Esophagus muscularis mucosa (tissue), 4 donors: ENCODE data around the gene ARL16. TPM values are rescaled to one million over a fixed set of nuclear protein-coding genes. Genes with fewer than 3 reads are reported as not detected.

Source experiments
- DNase-seq: peaks from one replicate; pipeline ENCODE4 v3.0.0-alpha.2; 2017; ENCODE audit errors: extremely low spot score
- H3K27ac ChIP-seq, 4 donors: fragments of 200-600 bp; sonication (generic); replicated peaks in 1 of 4; 1 replicate in 3 of 4; 2 replicates in 1 of 4; pipeline ENCODE4 v1.5.1; 2016 to 2019; ENCODE audit warnings: mild to moderate bottlenecking in 1 of 4
- H3K27me3 ChIP-seq, 4 donors: fragments of 200-600 bp; sonication (generic); one replicate each; pipeline versions ENCODE4 v1.5.1 to v1.6.0; 2016 to 2019
- H3K36me3 ChIP-seq, 4 donors: fragments of 200-600 bp; sonication (generic); one replicate each; pipeline ENCODE4 v1.5.1; 2016 to 2019
- H3K4me1 ChIP-seq, 4 donors: fragments of 200-600 bp; sonication (generic); one replicate each; pipeline ENCODE4 v1.5.1; 2016 to 2019
- H3K4me3 ChIP-seq, 4 donors: fragments of 200-600 bp; sonication (generic); 1 replicate in 2 of 4; 2 replicates in 2 of 4; pipeline ENCODE4 v1.5.1; 2016 to 2019; ENCODE audit warnings: mild to moderate bottlenecking in 4 of 4, moderate library complexity in 1 of 4
- H3K9me3 ChIP-seq, 4 donors: fragments of 200-600 bp; sonication (generic); 1 replicate in 3 of 4; 2 replicates in 1 of 4; pipeline ENCODE4 v1.5.1; 2016 to 2019
- EP300 ChIP-seq: sonication (generic); formaldehyde crosslinking; IDR thresholded peaks from one replicate; pipeline ENCODE4 v1.6.1; 2017; ENCODE audit warnings: antibody characterized with exemption
- POLR2A ChIP-seq: fragments of 450-650 bp; IDR thresholded peaks from one replicate; pipeline ENCODE4 v1.6.1; 2017; ENCODE audit warnings: antibody characterized with exemption, moderate library complexity, mild to moderate bottlenecking, low read depth
- POLR2AphosphoS5 ChIP-seq, 2 donors: sonication (generic); formaldehyde crosslinking; IDR thresholded peaks; one replicate each; pipeline ENCODE4 v1.6.1; 2017; ENCODE audit warnings: antibody characterized with exemption in 2 of 2
- WGBS: methylation state at CpG from one replicate; pipeline ENCODE4 v1.1.5; 2018; 5-methylcytosine and 5-hydroxymethylcytosine counted together
- intact Hi-C: fragments of 100-400 bp; cut with DNase I; formaldehyde crosslinking; loops from one replicate; pipeline ENCODE4 v1.15.1; 2023
- total RNA-seq, 4 donors: library from RNA; depleted of rRNA; stranded (reverse); fragments of >200 nt; gene quantifications; one replicate each; pipeline versions ENCODE4 v1.1.0 to v1.2.1, GENCODE V29; 2016
- TF ChIP-seq, protein P1 (sequence below), 3 experiments: fragments of 200-600 bp in 2 of 3; fragments of 450-650 bp in 1 of 3; sonication (generic) in 2 of 3; IDR thresholded peaks; one replicate each; pipeline ENCODE4 v1.5.1; 2017 to 2019; ENCODE audit warnings: antibody characterized with exemption in 3 of 3, mild to moderate bottlenecking in 2 of 3, moderate library complexity in 1 of 3

ARL16 gene
- total RNA-seq, 4 donors from 2014 or later: 23.7 to 38.3 (median 27.3) TPM

GRCh38 chr17:81673561-81674258 is 9.9 kb downstream of the ARL16 start:
- intact Hi-C loops: no loop called here
- no peak for TF ChIP-seq POLR2AphosphoS5 (IDR thresholded peaks at IDR 0.05)
- TF ChIP-seq, protein P1, sequence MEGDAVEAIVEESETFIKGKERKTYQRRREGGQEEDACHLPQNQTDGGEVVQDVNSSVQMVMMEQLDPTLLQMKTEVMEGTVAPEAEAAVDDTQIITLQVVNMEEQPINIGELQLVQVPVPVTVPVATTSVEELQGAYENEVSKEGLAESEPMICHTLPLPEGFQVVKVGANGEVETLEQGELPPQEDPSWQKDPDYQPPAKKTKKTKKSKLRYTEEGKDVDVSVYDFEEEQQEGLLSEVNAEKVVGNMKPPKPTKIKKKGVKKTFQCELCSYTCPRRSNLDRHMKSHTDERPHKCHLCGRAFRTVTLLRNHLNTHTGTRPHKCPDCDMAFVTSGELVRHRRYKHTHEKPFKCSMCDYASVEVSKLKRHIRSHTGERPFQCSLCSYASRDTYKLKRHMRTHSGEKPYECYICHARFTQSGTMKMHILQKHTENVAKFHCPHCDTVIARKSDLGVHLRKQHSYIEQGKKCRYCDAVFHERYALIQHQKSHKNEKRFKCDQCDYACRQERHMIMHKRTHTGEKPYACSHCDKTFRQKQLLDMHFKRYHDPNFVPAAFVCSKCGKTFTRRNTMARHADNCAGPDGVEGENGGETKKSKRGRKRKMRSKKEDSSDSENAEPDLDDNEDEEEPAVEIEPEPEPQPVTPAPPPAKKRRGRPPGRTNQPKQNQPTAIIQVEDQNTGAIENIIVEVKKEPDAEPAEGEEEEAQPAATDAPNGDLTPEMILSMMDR (IDR thresholded peaks at IDR 0.05): no peak
- no peak for TF ChIP-seq EP300
- TF ChIP-seq POLR2A: no peak
- Histone ChIP-seq H3K4me1 (peaks cover 3 to 10% (median 5%) of the 10 kb centered on the region in 4 donors), H3K36me3 (peaks cover 27 to 61% (median 59%) of the 10 kb centered on the region in 4 donors), H3K4me3 (no peak overlapping the region), H3K27me3 (no peaks in the 10 kb centered on the region), H3K9me3 (no peaks in the 10 kb centered on the region), H3K27ac (no peak overlapping the region)
- 80% methylated on average over 17 of the region's 18 CpGs for WGBS
- DNase-seq: no peak

DNA sequence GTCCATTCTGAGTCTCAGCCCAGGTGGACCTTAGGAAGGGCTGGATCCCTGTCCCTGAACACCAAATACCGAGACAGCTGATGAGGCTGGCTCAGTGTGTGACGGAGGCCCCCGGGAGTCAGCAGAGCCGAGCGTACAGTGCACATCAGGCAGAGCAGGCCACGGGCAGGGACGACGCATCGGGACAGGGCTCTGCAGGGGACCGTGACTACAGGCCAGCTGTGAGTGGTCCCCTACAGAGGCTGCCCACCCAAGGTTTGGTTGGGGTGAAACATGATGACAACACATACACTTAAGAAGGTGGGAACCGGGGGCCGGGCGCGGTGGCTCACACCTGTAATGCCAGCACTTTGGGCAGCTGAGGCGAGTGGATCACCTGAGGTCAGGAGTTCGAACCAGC is 10.6 kb downstream of the ARL16 start:
- H3K9me3 ChIP-seq: no peaks in the 10 kb centered on the region
- DNase-seq: no peak
- no peak overlapping the region for H3K27ac ChIP-seq
- H3K4me1 ChIP-seq: peaks cover 7 to 18% (median 12%) of the 10 kb centered on the region in 4 donors
- peaks cover 27 to 67% (median 64%) of the 10 kb centered on the region in 4 donors for H3K36me3 ChIP-seq
- 90% methylated on average over 6 of the region's 16 CpGs for WGBS
- H3K4me3 ChIP-seq: no peak overlapping the region
- intact Hi-C loops: no loop called here
- TF ChIP-seq, protein P1 (IDR thresholded peaks at IDR 0.05): no peak
- TF ChIP-seq POLR2AphosphoS5 (IDR thresholded peaks at IDR 0.05): no peak
- TF ChIP-seq POLR2A: no peak
- H3K27me3 ChIP-seq: no peaks in the 10 kb centered on the region

GRCh38 chr17:81672504-81672903 is 11.1 kb downstream of the ARL16 start:
- peaks cover 10 to 22% (median 16%) of the 10 kb centered on the region in 4 donors for H3K4me1 ChIP-seq
- no peaks in the 10 kb centered on the region for H3K9me3 ChIP-seq
- intact Hi-C loops: no loop called here
- no peaks in the 10 kb centered on the region for H3K27me3 ChIP-seq
- TF ChIP-seq EP300: no peak
- TF ChIP-seq, protein P1 (IDR thresholded peaks at IDR 0.05): no peak
- TF ChIP-seq POLR2A: no peak
- TF ChIP-seq POLR2AphosphoS5 (IDR thresholded peaks at IDR 0.05): no peak
- no peak overlapping the region for H3K4me3 ChIP-seq
- DNase-seq: no peak
- 89% methylated on average over 10 of the region's 18 CpGs for WGBS
- H3K36me3 ChIP-seq: peaks cover 27 to 69% (median 64%) of the 10 kb centered on the region in 4 donors
- no peak overlapping the region for H3K27ac ChIP-seq

DNA sequence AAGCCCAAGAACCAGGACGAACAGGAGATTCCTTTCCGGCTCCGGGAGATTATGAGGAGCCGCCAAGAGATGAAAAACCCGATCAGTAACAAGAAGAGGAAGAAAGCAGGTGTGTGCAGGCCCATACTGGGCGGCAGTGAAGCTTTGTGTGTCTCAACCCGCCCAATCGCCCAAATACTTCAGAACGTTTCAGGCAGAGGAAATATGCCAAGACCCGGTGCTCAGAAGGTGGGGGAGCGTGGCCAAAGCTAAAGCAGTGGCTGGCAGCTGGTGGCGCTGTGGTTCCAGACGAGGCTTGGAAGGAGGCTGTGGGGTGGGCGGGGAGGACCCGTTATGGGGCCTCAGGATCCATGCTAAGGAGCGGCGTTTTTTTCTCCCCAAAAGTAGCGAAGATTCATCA is 15.8 kb downstream of the ARL16 start:
- DNase-seq: no peak
- WGBS: 85% methylated on average over 18 of the region's 18 CpGs
- no peak for TF ChIP-seq POLR2A
- no peak for TF ChIP-seq EP300
- TF ChIP-seq, protein P1 (IDR thresholded peaks at IDR 0.05): no peak
- TF ChIP-seq POLR2AphosphoS5 (IDR thresholded peaks at IDR 0.05): no peak
- peaks cover 21 to 35% (median 30%) of the 10 kb centered on the region in 4 donors for H3K4me1 ChIP-seq
- peak overlapping the region; percentile 90 to 100 (median 96) for H3K4me3 ChIP-seq
- no peaks in the 10 kb centered on the region for H3K27me3 ChIP-seq
- peaks cover 13 to 65% (median 49%) of the 10 kb centered on the region in 4 donors for H3K36me3 ChIP-seq
- no peaks in the 10 kb centered on the region for H3K9me3 ChIP-seq
- intact Hi-C loops: loop anchor here (2.0 kb wide), 1 partner anchor 31 kb away; the partner anchor contains the start of genes NPLOC4 and TSPAN10
- no peak overlapping the region for H3K27ac ChIP-seq
